HepG2 (cell line): ENCODE data around the gene RAB6A. TPM values are rescaled to one million over a fixed set of nuclear protein-coding genes. Genes with fewer than 3 reads are reported as not detected.
A peak's percentile ranks its signal among the peaks of the same experiment; 100 is the strongest.

Experiments used
- GLI4 ChIP-seq: sonication (generic); formaldehyde crosslinking; IDR thresholded peaks from 2 replicates; pipeline ENCODE4 v1.5.1; 2020; ENCODE audit warnings: missing genetic modification reagents, mild to moderate bottlenecking, moderate library complexity, borderline replicate concordance
- HDAC6 ChIP-seq: fragments of 200-600 bp; sonication (generic); IDR thresholded peaks from 2 replicates; pipeline ENCODE4 v1.7.0; 2017; ENCODE audit warnings: mild to moderate bottlenecking, antibody characterized with exemption, low read length, low read depth
- LRRFIP1 ChIP-seq: sonication (generic); formaldehyde crosslinking; conservative IDR thresholded peaks from 2 replicates; pipeline ENCODE4 v1.4.0; 2020; ENCODE audit warnings: missing genetic modification reagents
- RBFOX2 ChIP-seq: fragments of 200-400 bp; formaldehyde crosslinking; IDR thresholded peaks from 2 replicates; pipeline ENCODE4 v1.6.1; 2017; ENCODE audit warnings: low read depth, mild to moderate bottlenecking, low read length
- SMYD3 ChIP-seq: sonication (generic); formaldehyde crosslinking; IDR thresholded peaks from 2 replicates; pipeline ENCODE4 v1.8.1; 2023; ENCODE audit warnings: mild to moderate bottlenecking, missing genetic modification reagents
- ZBTB43 ChIP-seq: sonication (generic); formaldehyde crosslinking; conservative IDR thresholded peaks from 2 replicates; pipeline ENCODE4 v1.4.0; 2020; ENCODE audit warnings: missing genetic modification reagents
- ZBTB49 ChIP-seq: sonication (generic); formaldehyde crosslinking; IDR thresholded peaks from 2 replicates; pipeline ENCODE4 v1.4.0; 2020; ENCODE audit warnings: missing genetic modification reagents, borderline replicate concordance
- ZNF138 ChIP-seq: sonication (generic); formaldehyde crosslinking; IDR thresholded peaks from 2 replicates; pipeline ENCODE4 v1.5.0; 2020; ENCODE audit warnings: mild to moderate bottlenecking, low read depth, missing genetic modification reagents
- ZNF30 ChIP-seq: sonication (generic); formaldehyde crosslinking; IDR thresholded peaks from 2 replicates; pipeline ENCODE4 v1.5.0; 2020; ENCODE audit warnings: mild to moderate bottlenecking, missing genetic modification reagents
- ZNF597 ChIP-seq: sonication (generic); formaldehyde crosslinking; IDR thresholded peaks from 2 replicates; pipeline ENCODE4 v1.5.0; 2020; ENCODE audit warnings: missing genetic modification reagents
- ZNF646 ChIP-seq: sonication (generic); formaldehyde crosslinking; IDR thresholded peaks from 2 replicates; pipeline ENCODE4 v1.9.0; 2021; ENCODE audit warnings: mild to moderate bottlenecking, missing genetic modification reagents
- ZNF674 ChIP-seq: sonication (generic); formaldehyde crosslinking; IDR thresholded peaks from 2 replicates; pipeline ENCODE4 v1.5.0; 2020; ENCODE audit warnings: low read depth, mild to moderate bottlenecking, missing genetic modification reagents
- ZNF782 ChIP-seq: sonication (generic); formaldehyde crosslinking; IDR thresholded peaks from 2 replicates; pipeline ENCODE4 v1.4.0; 2020; ENCODE audit warnings: missing genetic modification reagents, mild to moderate bottlenecking, borderline replicate concordance
- ZSCAN12 ChIP-seq: sonication (generic); formaldehyde crosslinking; IDR thresholded peaks from 2 replicates; pipeline ENCODE4 v1.9.0; 2021; ENCODE audit warnings: mild to moderate bottlenecking, missing genetic modification reagents
- polyA plus RNA-seq, 8 experiments: library from polyadenylated mRNA; depleted of rRNA in 3 of 8; stranded (reverse) in 7 of 8; unstranded in 1 of 8; fragments of >200 nt; fragmentation: Illumina TruSeq in 4 of 8; extraction: Trizol in 4 of 8; gene quantifications; 2 replicates each; pipeline versions ENCODE4 v1.2.1 to v1.2.3, GENCODE V29; 2011 to 2016; ENCODE audit warnings: low read depth in 4 of 8, missing spikeins in 1 of 8, mixed read lengths in 1 of 8; ENCODE audit not compliant: insufficient read depth in 1 of 8
- total RNA-seq, 5 experiments: library from RNA; depleted of rRNA; stranded (reverse); fragments of >200 nt; fragmentation: Illumina TruSeq; extraction: Trizol; gene quantifications; 2 replicates each; pipeline ENCODE4 v1.2.3, GENCODE V29; 2016; ENCODE audit warnings: low read depth in 1 of 5

RAB6A gene
- total and polyA plus RNA-seq, 2 of the 13 experiments (the other 11 are each of a cell fraction or from before 2014, with no cell fraction given), result 74.3 to 121 TPM

- TF ChIP-seq ZNF646 (CRISPR knock-in tag) (no peak), ZNF597 (CRISPR knock-in tag) (no peak), ZNF30 (CRISPR knock-in tag) (no peak), HDAC6 (no peak), RBFOX2 (peak; percentile 94), ZNF782 (CRISPR knock-in tag) (no peak; the same call in 1 of the 2 replicates), LRRFIP1 (no peak), SMYD3 (CRISPR knock-in tag) (no peak), ZBTB43 (peak; percentile 44; the same call in 1 of the 2 replicates), ZNF674 (no peak), GLI4 (CRISPR knock-in tag) (no peak), ZBTB49 (CRISPR knock-in tag) (no peak), ZSCAN12 (no peak), ZNF138 (CRISPR knock-in tag) (no peak)
Measured at GRCh38 chr11:73760679-73761402, at the start of gene RAB6A (continued).
